GM12878 (cell line): ENCODE results near the gene KISS1R. TPM values are rescaled to one million over a fixed set of nuclear protein-coding genes. Genes with fewer than 3 reads are reported as not detected.

ENCODE experiments used
- CREB1 ChIP-seq: IDR thresholded peaks from 2 replicates; pipeline ENCODE4 v1.6.1; 2012; ENCODE audit warnings: low read depth, mild to moderate bottlenecking, inconsistent platforms
- HDAC2 ChIP-seq: fragments of 200-600 bp; sonication (generic); IDR thresholded peaks from 2 replicates; pipeline ENCODE4 v1.6.1; 2017
- PBX3 ChIP-seq: IDR thresholded peaks from 2 replicates; pipeline ENCODE4 v1.6.1; 2011; ENCODE audit warnings: mild to moderate bottlenecking, low read depth, low read length, moderate library complexity; ENCODE audit not compliant: insufficient replicate concordance
- RB1 ChIP-seq: fragments of 450-650 bp; formaldehyde crosslinking; IDR thresholded peaks from 2 replicates; pipeline ENCODE4 v1.6.1; 2017; ENCODE audit warnings: mild to moderate bottlenecking, borderline replicate concordance
- SMAD5 ChIP-seq: IDR thresholded peaks from 2 replicates; pipeline ENCODE4 v1.6.1; 2016; ENCODE audit warnings: antibody characterized with exemption, low read depth
- SP1 ChIP-seq: IDR thresholded peaks from one replicate; pipeline ENCODE4 v1.6.1; 2011; ENCODE audit warnings: low read depth, low read length
- TCF7 ChIP-seq: IDR thresholded peaks from 2 replicates; pipeline ENCODE4 v1.6.1; 2014; ENCODE audit warnings: antibody characterized with exemption, borderline replicate concordance
- ZNF274 ChIP-seq: IDR thresholded peaks from one replicate; pipeline ENCODE4 v1.8.0; 2011; ENCODE audit not compliant: insufficient read length, insufficient read depth
- polyA plus RNA-seq, 11 experiments: library from polyadenylated mRNA; depleted of rRNA in 4 of 11; unstranded in 6 of 11; stranded (reverse) in 5 of 11; fragments of >200 nt; fragmentation: Nextera tagmentation in 4 of 11; fragmentation: Illumina TruSeq in 1 of 11; extraction: Ambion mirVana in 4 of 11; extraction: Trizol in 1 of 11; gene quantifications; 1 replicate in 1 of 11; 2 replicates in 10 of 11; pipeline versions ENCODE4 v1.2.1 to v1.2.3, GENCODE V29; 2011 to 2016; ENCODE audit warnings: inconsistent platforms in 2 of 11, missing spikeins in 2 of 11, low read depth in 1 of 11
- total RNA-seq, 4 experiments: library from RNA; depleted of rRNA in 3 of 4; stranded (reverse); fragments of >200 nt in 3 of 4; fragmentation: Illumina TruSeq in 1 of 4; extraction: Trizol in 1 of 4; gene quantifications; 2 replicates each; pipeline versions ENCODE4 v1.2.1 to v1.2.3, GENCODE V29; 2013 to 2021
- TF ChIP-seq, protein P1 (sequence below): fragments of 450-650 bp; IDR thresholded peaks from 2 replicates; pipeline ENCODE4 v1.6.1; 2017; ENCODE audit warnings: mild to moderate bottlenecking, moderate library complexity

The KISS1R gene
- total and polyA plus RNA-seq, 10 of the 15 experiments (the other 5 are each of a cell fraction or from before 2014, with no cell fraction given), result 0.13 to 2.7 (median 1.4) TPM; not detected in 3

DNA sequence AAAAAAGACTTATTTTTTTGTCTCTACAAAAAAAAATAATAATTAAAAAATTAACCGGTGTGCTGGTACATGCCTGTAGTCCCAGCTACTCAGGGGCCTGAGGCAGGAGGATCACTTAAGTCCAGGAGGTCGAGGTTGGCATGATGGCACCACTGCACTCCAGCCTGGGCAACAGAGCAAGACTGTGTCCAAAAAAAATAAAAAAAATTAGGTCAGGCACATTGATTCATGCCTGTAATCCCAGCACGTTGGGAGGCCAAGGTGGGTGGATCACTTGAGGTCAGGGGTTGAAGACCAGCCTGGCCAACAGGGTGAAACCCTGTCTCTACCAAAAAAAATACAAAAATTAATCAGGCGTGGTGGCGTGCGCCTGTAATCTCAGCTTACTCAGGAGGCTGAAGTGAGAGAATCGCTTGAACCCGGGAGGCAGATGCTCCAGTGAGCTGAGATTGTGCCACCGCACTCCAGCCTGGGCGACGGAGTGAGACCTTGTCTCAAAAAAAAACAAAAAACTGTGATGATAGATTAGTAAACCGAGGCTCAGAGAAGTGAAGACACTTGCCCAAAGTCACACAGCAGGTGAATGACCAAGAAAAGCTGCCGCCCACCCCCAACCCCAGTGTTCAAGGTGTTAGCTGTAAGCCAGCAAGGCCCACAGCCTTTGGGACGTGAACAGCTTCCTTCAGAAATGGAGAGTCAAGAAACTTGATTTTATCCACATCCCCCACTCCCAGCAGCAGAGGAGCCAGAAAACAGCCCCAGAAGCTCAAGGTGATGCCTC is 14.5 kb upstream of the KISS1R start (continued):
- TF ChIP-seq, protein P1, sequence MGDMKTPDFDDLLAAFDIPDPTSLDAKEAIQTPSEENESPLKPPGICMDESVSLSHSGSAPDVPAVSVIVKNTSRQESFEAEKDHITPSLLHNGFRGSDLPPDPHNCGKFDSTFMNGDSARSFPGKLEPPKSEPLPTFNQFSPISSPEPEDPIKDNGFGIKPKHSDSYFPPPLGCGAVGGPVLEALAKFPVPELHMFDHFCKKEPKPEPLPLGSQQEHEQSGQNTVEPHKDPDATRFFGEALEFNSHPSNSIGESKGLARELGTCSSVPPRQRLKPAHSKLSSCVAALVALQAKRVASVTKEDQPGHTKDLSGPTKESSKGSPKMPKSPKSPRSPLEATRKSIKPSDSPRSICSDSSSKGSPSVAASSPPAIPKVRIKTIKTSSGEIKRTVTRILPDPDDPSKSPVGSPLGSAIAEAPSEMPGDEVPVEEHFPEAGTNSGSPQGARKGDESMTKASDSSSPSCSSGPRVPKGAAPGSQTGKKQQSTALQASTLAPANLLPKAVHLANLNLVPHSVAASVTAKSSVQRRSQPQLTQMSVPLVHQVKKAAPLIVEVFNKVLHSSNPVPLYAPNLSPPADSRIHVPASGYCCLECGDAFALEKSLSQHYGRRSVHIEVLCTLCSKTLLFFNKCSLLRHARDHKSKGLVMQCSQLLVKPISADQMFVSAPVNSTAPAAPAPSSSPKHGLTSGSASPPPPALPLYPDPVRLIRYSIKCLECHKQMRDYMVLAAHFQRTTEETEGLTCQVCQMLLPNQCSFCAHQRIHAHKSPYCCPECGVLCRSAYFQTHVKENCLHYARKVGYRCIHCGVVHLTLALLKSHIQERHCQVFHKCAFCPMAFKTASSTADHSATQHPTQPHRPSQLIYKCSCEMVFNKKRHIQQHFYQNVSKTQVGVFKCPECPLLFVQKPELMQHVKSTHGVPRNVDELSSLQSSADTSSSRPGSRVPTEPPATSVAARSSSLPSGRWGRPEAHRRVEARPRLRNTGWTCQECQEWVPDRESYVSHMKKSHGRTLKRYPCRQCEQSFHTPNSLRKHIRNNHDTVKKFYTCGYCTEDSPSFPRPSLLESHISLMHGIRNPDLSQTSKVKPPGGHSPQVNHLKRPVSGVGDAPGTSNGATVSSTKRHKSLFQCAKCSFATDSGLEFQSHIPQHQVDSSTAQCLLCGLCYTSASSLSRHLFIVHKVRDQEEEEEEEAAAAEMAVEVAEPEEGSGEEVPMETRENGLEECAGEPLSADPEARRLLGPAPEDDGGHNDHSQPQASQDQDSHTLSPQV, result no peak
- TF ChIP-seq CREB1 (no peak), SP1 (no peak), RB1 (no peak), TCF7 (no peak), SMAD5 (no peak), HDAC2 (no peak), ZNF274 (no peak), PBX3 (no peak)
- TF ChIP-seq, all 136 proteins: peak for 0
